ENCODE data around the gene TOX3.

- no peak for TF ChIP-seq CTCF (IDR thresholded peaks at IDR 0.05)
- no peak for TF ChIP-seq RNF2 (IDR thresholded peaks at IDR 0.05; ENCODE audit: borderline replicate concordance, low read depth)
- TF ChIP-seq REST (IDR thresholded peaks at IDR 0.05): no peak
- TF ChIP-seq NR3C1 (IDR thresholded peaks at IDR 0.05): no peak
- TF ChIP-seq MAX (IDR thresholded peaks at IDR 0.05): no peak
- no peak for TF ChIP-seq POLR2A (IDR thresholded peaks at IDR 0.05; ENCODE audit: low read length)
- TF ChIP-seq FOSL2 (IDR thresholded peaks at IDR 0.05): no peak
- no peak for TF ChIP-seq FOSL2 (CRISPR knock-in tag; IDR thresholded peaks at IDR 0.05)
- TF ChIP-seq RFX5 (IDR thresholded peaks at IDR 0.05): no peak
- TF ChIP-seq CHD2 (IDR thresholded peaks at IDR 0.05; ENCODE audit: low read length, partially characterized antibody): no peak
- no peak for TF ChIP-seq CEBPB (IDR thresholded peaks at IDR 0.05)
- no peak for TF ChIP-seq E2F6 (IDR thresholded peaks at IDR 0.05; ENCODE audit: borderline replicate concordance, low read depth)
- TF ChIP-seq EP300 (IDR thresholded peaks at IDR 0.05): no peak
Measured at GRCh38 chr16:52398021-52398420, 148.9 kb downstream of the TOX3 start.
